Neural cell (in vitro differentiated cells): ENCODE results near the gene HSPB6.

Experiments
- CTCF ChIP-seq: fragments of 450-650 bp; IDR thresholded peaks from 2 replicates; pipeline ENCODE4 v1.5.1; 2014; ENCODE audit warnings: antibody characterized with exemption, mild to moderate bottlenecking, moderate library complexity; ENCODE audit not compliant: poor library complexity, severe bottlenecking
- EP300 ChIP-seq: fragments of 450-650 bp; conservative IDR thresholded peaks from 2 replicates; pipeline ENCODE4 v1.6.1; 2014; ENCODE audit warnings: antibody characterized with exemption, mild to moderate bottlenecking, moderate library complexity; ENCODE audit not compliant: poor library complexity, severe bottlenecking
- EZH2 ChIP-seq: fragments of 200-600, 300-800 bp; shearing (Covaris generic), sonication (generic); IDR thresholded peaks from 2 replicates; pipeline ENCODE4 v1.6.1; 2014; ENCODE audit warnings: antibody characterized with exemption, low read length, borderline replicate concordance, mild to moderate bottlenecking; ENCODE audit not compliant: insufficient read depth, poor library complexity, severe bottlenecking
- MXI1 ChIP-seq: fragments of 450-650 bp; conservative IDR thresholded peaks from 2 replicates; pipeline ENCODE4 v1.6.1; 2014; ENCODE audit warnings: antibody characterized with exemption, mild to moderate bottlenecking; ENCODE audit not compliant: poor library complexity, severe bottlenecking
- POLR2AphosphoS5 ChIP-seq: IDR thresholded peaks from 2 replicates; pipeline ENCODE4 v1.6.1; 2012
- RAD21 ChIP-seq: fragments of 450-650 bp; conservative IDR thresholded peaks from 2 replicates; pipeline ENCODE4 v1.6.1; 2014; ENCODE audit warnings: antibody characterized with exemption, mild to moderate bottlenecking, moderate library complexity
- REST ChIP-seq: IDR thresholded peaks from 2 replicates; pipeline ENCODE4 v1.6.1; 2012; ENCODE audit warnings: borderline replicate concordance
- TAF1 ChIP-seq: IDR thresholded peaks from 2 replicates; pipeline ENCODE4 v1.6.1; 2012; ENCODE audit warnings: low read depth

GRCh38 chr19:35725216-35725861 is 31.5 kb downstream of the HSPB6 start:
- no peak for TF ChIP-seq TAF1
- no peak for TF ChIP-seq CTCF
- TF ChIP-seq EZH2: no peak
- no peak for TF ChIP-seq REST
- TF ChIP-seq POLR2AphosphoS5: no peak
- TF ChIP-seq RAD21: no peak
- TF ChIP-seq EP300: no peak
- no peak for TF ChIP-seq MXI1
